Vagina (tissue), 2 donors: ENCODE results near the gene CCDC182.

Experiments
- CTCF ChIP-seq, 3 experiments: fragments of 450-650 bp in 2 of 3; fragments of 200-600 bp in 1 of 3; sonication (generic) in 1 of 3; IDR thresholded peaks; one replicate each; pipeline ENCODE4 v1.5.1; 2017 to 2019; ENCODE audit warnings: antibody characterized with exemption in 3 of 3, mild to moderate bottlenecking in 2 of 3, moderate library complexity in 2 of 3
- POLR2A ChIP-seq, 2 donors: fragments of 450-650 bp; IDR thresholded peaks; one replicate each; pipeline ENCODE4 v1.6.1; 2017; ENCODE audit warnings: antibody characterized with exemption in 2 of 2, mild to moderate bottlenecking in 2 of 2, moderate library complexity in 2 of 2
- POLR2AphosphoS5 ChIP-seq, 2 donors: sonication (generic); formaldehyde crosslinking; IDR thresholded peaks; one replicate each; pipeline ENCODE4 v1.9.0; 2017; ENCODE audit warnings: antibody characterized with exemption in 2 of 2, mild to moderate bottlenecking in 2 of 2, low read depth in 1 of 2; ENCODE audit not compliant: insufficient read depth in 1 of 2

DNA sequence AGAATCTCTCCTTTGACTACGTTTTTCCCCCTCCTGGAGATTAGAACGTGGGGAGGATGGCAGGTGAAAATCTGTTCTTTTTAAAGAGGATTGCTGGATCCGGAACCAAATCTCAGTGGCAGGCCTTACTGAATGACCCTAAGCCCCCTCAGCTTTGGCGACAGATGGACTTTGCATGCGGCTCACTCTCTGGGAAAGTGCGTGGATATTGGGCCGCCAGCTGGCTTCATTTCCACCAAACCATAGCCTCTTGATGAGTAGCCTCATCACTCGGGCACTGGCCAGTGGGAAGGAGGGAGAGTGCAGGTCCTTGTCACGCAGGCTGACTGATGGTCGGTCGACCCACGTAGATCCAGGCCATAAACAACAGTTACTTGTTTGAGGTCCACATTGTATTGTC, 31.3 kb upstream of the CCDC182 start:
- TF ChIP-seq CTCF (IDR thresholded peaks at IDR 0.05) (no peak), POLR2A (IDR thresholded peaks at IDR 0.05) (no peak), POLR2AphosphoS5 (IDR thresholded peaks at IDR 0.05; ENCODE audit: insufficient read depth in 1 of 2, low read depth in 1 of 2) (no peak)
